ENCODE results near the gene RIPOR1.

The RIPOR1 gene

DNA sequence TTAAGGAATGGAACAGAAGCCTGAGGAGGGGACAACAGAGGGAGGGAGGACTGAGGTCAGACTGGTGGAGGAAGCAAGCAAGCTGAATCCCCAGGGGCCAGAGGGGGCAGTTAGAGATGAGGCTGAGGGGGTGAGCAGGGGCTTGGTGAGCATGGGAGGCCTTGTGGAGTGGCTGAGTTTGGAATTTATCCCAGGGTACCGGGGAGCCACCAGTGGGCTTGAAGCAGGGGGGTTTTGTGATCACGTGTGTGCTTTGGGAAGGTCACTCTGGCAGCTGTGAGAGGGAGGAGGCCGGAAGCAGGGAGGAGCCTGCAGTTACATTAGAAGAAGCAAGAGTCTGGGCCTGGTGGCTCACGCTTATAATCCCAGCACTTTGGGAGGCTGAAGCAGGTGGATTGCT, 23.8 kb downstream of the RIPOR1 start:
- CTCF ChIA-PET = interaction anchor here (1.9 to 15.1 kb wide), 3 partner anchors 6 to 32 kb away, joined by 8 to 308 read pairs (median 308); partner anchors contain the start of gene CTCF
- peak overlapping the region; percentile 20 to 82 for H3K27ac ChIP-seq (ENCODE audit: insufficient read depth in 1 of 2, low read depth in 1 of 2, low read length in 2 of 2, poor library complexity in 1 of 2, severe bottlenecking in 2 of 2)
- no peaks in the 10 kb centered on the region for H3K9me3 ChIP-seq (ENCODE audit: control extremely low read depth in 1 of 5, control insufficient read depth in 4 of 5, insufficient read depth in 2 of 5, low read depth in 1 of 5, low read length in 4 of 5)
- no peak overlapping the region for H3K4me3 ChIP-seq (ENCODE audit: control insufficient read depth in 1 of 7, extremely low read depth in 1 of 7, insufficient read depth in 4 of 7, low read depth in 2 of 7, low read length in 6 of 7)
- peaks cover 0 to 18% (median 3%) of the 10 kb centered on the region in 4 experiments for H3K36me3 ChIP-seq (ENCODE audit: control insufficient read depth in 4 of 4, insufficient read depth in 4 of 4, low read length in 3 of 4)
- WGBS (ENCODE audit: insufficient coverage) = 19% methylated on average over 3 of the region's 4 CpGs
- no peak for DNase-seq
- H3K27me3 ChIP-seq (replicated peaks in 2 of 5; ENCODE audit: control insufficient read depth in 4 of 5, insufficient read depth in 5 of 5, low read length in 4 of 5) = no peaks in the 10 kb centered on the region
- POLR2A ChIA-PET = interaction anchor here (1.7 to 1.8 kb wide), 2 partner anchors 10 to 11 kb away, joined by 5 read pairs; partner anchors contain the start of gene CTCF
- peaks cover 18 to 85% (median 77%) of the 10 kb centered on the region in 4 experiments for H3K4me1 ChIP-seq (ENCODE audit: control extremely low read depth in 1 of 4, control insufficient read depth in 4 of 4, insufficient read depth in 4 of 4, low read length in 3 of 4)

DNA sequence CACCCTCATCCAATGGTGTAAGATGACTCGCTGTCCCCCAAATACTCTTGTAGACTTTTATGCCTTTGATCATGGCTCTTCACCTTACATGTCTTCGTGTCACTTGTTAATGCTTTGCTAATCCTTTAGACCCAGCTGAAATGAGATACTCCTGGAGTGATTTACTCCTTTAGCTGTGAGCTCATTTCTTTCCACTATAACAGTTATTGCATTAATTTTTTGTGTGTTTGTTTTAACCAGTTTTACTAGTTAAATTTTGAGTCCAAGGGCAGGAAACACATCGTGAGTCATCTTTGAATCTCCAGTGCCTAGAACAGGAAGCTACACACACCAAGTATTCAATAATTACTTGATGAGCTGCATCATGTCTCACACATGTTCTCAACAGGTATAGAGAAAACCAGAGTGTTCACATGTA, 27.2 kb downstream of the RIPOR1 start:
- POLR2A ChIA-PET = interaction anchor here (1.2 kb wide), 1 partner anchor 8 kb away, joined by 10 read pairs; no protein-coding TSS in a partner anchor
- peak overlapping the region; percentile 25 to 67 for H3K27ac ChIP-seq (ENCODE audit: insufficient read depth in 1 of 2, low read depth in 1 of 2, low read length in 2 of 2, poor library complexity in 1 of 2, severe bottlenecking in 2 of 2)
- 100% methylated on average over 1 of the region's 3 CpGs for WGBS (ENCODE audit: insufficient coverage)

DNA sequence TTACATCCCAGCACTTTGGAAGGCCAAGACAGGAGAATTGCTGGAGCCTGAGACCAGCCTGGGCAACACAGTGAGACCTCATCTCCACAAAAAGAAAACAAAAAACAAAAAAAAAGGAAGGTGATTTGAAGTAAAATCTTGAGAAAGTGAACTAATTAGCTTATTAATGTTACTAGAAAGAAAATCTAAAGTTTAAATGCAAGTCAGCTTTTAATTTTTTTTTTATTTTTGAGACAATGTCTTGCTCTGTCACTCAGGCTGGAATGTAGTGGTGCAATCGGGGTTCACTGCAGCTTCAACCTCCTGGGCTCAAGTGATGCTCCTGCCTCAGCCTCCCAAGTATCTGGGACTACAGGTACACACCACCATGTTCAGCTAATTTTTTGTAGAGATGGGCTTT, 30.2 kb downstream of the RIPOR1 start:
- 100% methylated on average over 1 of the region's 1 CpG for WGBS (ENCODE audit: insufficient coverage)
- H3K9me3 ChIP-seq (ENCODE audit: control extremely low read depth in 1 of 5, control insufficient read depth in 4 of 5, insufficient read depth in 2 of 5, low read depth in 1 of 5, low read length in 4 of 5) = no peaks in the 10 kb centered on the region
- POLR2A ChIA-PET = interaction anchor here (0.6 to 1.9 kb wide), 2 partner anchors 11 to 679 kb away, joined by 3 to 7 read pairs; no protein-coding TSS in a partner anchor
- no peak overlapping the region for H3K4me3 ChIP-seq (ENCODE audit: control insufficient read depth in 1 of 7, extremely low read depth in 1 of 7, insufficient read depth in 4 of 7, low read depth in 2 of 7, low read length in 6 of 7)
- CTCF ChIA-PET = interaction anchor here (0.9 to 12.5 kb wide), 6 partner anchors 13 to 109 kb away, joined by 4 to 308 read pairs (median 4); partner anchors contain the start of genes ATP6V0D1 and CARMIL2
- peaks cover 18 to 54% (median 40%) of the 10 kb centered on the region in 4 experiments for H3K4me1 ChIP-seq (ENCODE audit: control extremely low read depth in 1 of 4, control insufficient read depth in 4 of 4, insufficient read depth in 4 of 4, low read length in 3 of 4)
- DNase-seq = no peak
- peak overlapping the region in 1 of 2 experiments; percentile 5 for H3K27ac ChIP-seq (ENCODE audit: insufficient read depth in 1 of 2, low read depth in 1 of 2, low read length in 2 of 2, poor library complexity in 1 of 2, severe bottlenecking in 2 of 2)
- no peaks in the 10 kb centered on the region for H3K27me3 ChIP-seq (replicated peaks in 2 of 5; ENCODE audit: control insufficient read depth in 4 of 5, insufficient read depth in 5 of 5, low read length in 4 of 5)
- H3K36me3 ChIP-seq (ENCODE audit: control insufficient read depth in 4 of 4, insufficient read depth in 4 of 4, low read length in 3 of 4) = peaks cover 0 to 6% (median 1%) of the 10 kb centered on the region in 4 experiments

More for the DNA sequence above, 27.2 kb downstream of the RIPOR1 start:
- CTCF ChIA-PET = interaction anchor here (0.8 to 12.5 kb wide), 6 partner anchors 10 to 104 kb away, joined by 3 to 308 read pairs (median 4); partner anchors contain the start of genes ACD and CARMIL2
- Histone ChIP-seq H3K36me3 (ENCODE audit: control insufficient read depth in 4 of 4, insufficient read depth in 4 of 4, low read length in 3 of 4) (peaks cover 0 to 7% (median 1%) of the 10 kb centered on the region in 4 experiments), H3K9me3 (ENCODE audit: control extremely low read depth in 1 of 5, control insufficient read depth in 4 of 5, insufficient read depth in 2 of 5, low read depth in 1 of 5, low read length in 4 of 5) (no peaks in the 10 kb centered on the region), H3K4me1 (ENCODE audit: control extremely low read depth in 1 of 4, control insufficient read depth in 4 of 4, insufficient read depth in 4 of 4, low read length in 3 of 4) (peaks cover 11 to 68% (median 54%) of the 10 kb centered on the region in 4 experiments), H3K27me3 (replicated peaks in 2 of 5; ENCODE audit: control insufficient read depth in 4 of 5, insufficient read depth in 5 of 5, low read length in 4 of 5) (no peaks in the 10 kb centered on the region), H3K4me3 (ENCODE audit: control insufficient read depth in 1 of 7, extremely low read depth in 1 of 7, insufficient read depth in 4 of 7, low read depth in 2 of 7, low read length in 6 of 7) (peak overlapping the region in 2 of 7 experiments; percentile 55)
- DNase-seq = peak; percentile 54 to 86 (median 78)

DNA sequence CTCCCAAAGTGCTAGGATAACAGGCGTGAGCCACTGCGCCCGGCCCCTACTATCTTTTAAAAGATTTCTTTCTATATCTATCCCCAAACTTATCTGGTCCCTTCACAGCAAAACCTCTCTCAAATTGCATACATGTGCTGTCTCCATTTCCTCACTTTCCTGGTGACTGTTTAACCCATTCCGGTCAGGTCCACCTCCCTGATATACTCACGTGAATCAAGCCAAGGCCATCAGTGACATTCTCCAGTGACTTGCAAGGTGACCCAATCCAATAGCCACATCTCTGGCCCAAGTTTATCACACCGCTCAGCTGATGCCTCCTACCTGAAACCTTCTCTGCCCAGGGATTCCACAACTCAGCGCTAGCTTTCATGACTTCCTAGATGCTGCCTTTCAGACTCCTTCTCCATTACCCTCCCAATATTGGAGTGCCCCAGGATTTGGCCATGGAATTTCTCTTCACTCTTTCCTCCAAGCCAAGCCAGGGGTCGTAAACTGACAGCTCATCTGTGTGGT, 32.3 kb downstream of the RIPOR1 start:
- no peak for DNase-seq
- Histone ChIP-seq H3K27me3 (replicated peaks in 2 of 5; ENCODE audit: control insufficient read depth in 4 of 5, insufficient read depth in 5 of 5, low read length in 4 of 5) (no peaks in the 10 kb centered on the region), H3K9me3 (ENCODE audit: control extremely low read depth in 1 of 5, control insufficient read depth in 4 of 5, insufficient read depth in 2 of 5, low read depth in 1 of 5, low read length in 4 of 5) (no peaks in the 10 kb centered on the region), H3K36me3 (ENCODE audit: control insufficient read depth in 4 of 4, insufficient read depth in 4 of 4, low read length in 3 of 4) (peaks cover 0 to 3% (median 0%) of the 10 kb centered on the region in 4 experiments), H3K4me3 (ENCODE audit: control insufficient read depth in 1 of 7, extremely low read depth in 1 of 7, insufficient read depth in 4 of 7, low read depth in 2 of 7, low read length in 6 of 7) (peak overlapping the region in 6 of 7 experiments; percentile 58 to 95 (median 82)), H3K27ac (ENCODE audit: insufficient read depth in 1 of 2, low read depth in 1 of 2, low read length in 2 of 2, poor library complexity in 1 of 2, severe bottlenecking in 2 of 2) (peak overlapping the region; percentile 76 to 96), H3K4me1 (ENCODE audit: control extremely low read depth in 1 of 4, control insufficient read depth in 4 of 4, insufficient read depth in 4 of 4, low read length in 3 of 4) (peaks cover 18 to 53% (median 43%) of the 10 kb centered on the region in 4 experiments)
- 90% methylated on average over 7 of the region's 8 CpGs for WGBS (ENCODE audit: insufficient coverage)
- POLR2A ChIA-PET = interaction anchor here (1.3 to 4.2 kb wide), 2 partner anchors 13 to 84 kb away, joined by 5 to 80 read pairs; partner anchors contain the start of gene CARMIL2
- CTCF ChIA-PET = interaction anchor here (1.4 to 12.5 kb wide), 8 partner anchors 11 to 107 kb away, joined by 3 to 308 read pairs (median 19); partner anchors contain the start of genes ATP6V0D1 and CARMIL2

DNA sequence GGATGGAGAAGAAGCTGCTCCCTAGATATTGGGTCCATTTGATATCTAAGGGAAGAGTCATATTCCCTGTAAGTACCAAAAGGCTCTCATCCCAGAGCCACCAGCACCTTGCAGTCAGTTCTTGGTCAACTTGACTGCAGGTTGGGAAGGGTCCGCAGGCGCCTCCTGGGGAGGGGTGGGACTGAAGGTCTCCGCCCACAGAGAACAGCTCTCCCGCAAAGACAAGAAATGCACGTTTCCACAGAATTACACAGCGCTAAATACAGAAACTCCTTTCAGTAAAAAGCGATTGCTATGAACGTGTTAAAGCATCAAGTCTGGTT, 32.8 kb downstream of the RIPOR1 start:
- ChIA-PET POLR2A (interaction anchor here (1.3 to 4.2 kb wide), 4 partner anchors 9 to 84 kb away, joined by 5 to 80 read pairs (median 8); partner anchors contain the start of gene CARMIL2), CTCF (interaction anchor here (1.4 to 12.5 kb wide), 10 partner anchors 10 to 106 kb away, joined by 3 to 308 read pairs (median 12); partner anchors contain the start of genes ATP6V0D1 and CARMIL2)
- 3% methylated on average over 6 of the region's 8 CpGs for WGBS (ENCODE audit: insufficient coverage)
- H3K27me3 ChIP-seq (replicated peaks in 2 of 5; ENCODE audit: control insufficient read depth in 4 of 5, insufficient read depth in 5 of 5, low read length in 4 of 5) = no peaks in the 10 kb centered on the region
- peaks cover 16 to 47% (median 39%) of the 10 kb centered on the region in 4 experiments for H3K4me1 ChIP-seq (ENCODE audit: control extremely low read depth in 1 of 4, control insufficient read depth in 4 of 4, insufficient read depth in 4 of 4, low read length in 3 of 4)
- H3K4me3 ChIP-seq (ENCODE audit: control insufficient read depth in 1 of 7, extremely low read depth in 1 of 7, insufficient read depth in 4 of 7, low read depth in 2 of 7, low read length in 6 of 7) = peak overlapping the region; percentile 36 to 95 (median 78)
- peaks cover 0 to 3% (median 0%) of the 10 kb centered on the region in 4 experiments for H3K36me3 ChIP-seq (ENCODE audit: control insufficient read depth in 4 of 4, insufficient read depth in 4 of 4, low read length in 3 of 4)
- peak overlapping the region; percentile 76 to 96 for H3K27ac ChIP-seq (ENCODE audit: insufficient read depth in 1 of 2, low read depth in 1 of 2, low read length in 2 of 2, poor library complexity in 1 of 2, severe bottlenecking in 2 of 2)
- no peak for DNase-seq
- no peaks in the 10 kb centered on the region for H3K9me3 ChIP-seq (ENCODE audit: control extremely low read depth in 1 of 5, control insufficient read depth in 4 of 5, insufficient read depth in 2 of 5, low read depth in 1 of 5, low read length in 4 of 5)

DNA sequence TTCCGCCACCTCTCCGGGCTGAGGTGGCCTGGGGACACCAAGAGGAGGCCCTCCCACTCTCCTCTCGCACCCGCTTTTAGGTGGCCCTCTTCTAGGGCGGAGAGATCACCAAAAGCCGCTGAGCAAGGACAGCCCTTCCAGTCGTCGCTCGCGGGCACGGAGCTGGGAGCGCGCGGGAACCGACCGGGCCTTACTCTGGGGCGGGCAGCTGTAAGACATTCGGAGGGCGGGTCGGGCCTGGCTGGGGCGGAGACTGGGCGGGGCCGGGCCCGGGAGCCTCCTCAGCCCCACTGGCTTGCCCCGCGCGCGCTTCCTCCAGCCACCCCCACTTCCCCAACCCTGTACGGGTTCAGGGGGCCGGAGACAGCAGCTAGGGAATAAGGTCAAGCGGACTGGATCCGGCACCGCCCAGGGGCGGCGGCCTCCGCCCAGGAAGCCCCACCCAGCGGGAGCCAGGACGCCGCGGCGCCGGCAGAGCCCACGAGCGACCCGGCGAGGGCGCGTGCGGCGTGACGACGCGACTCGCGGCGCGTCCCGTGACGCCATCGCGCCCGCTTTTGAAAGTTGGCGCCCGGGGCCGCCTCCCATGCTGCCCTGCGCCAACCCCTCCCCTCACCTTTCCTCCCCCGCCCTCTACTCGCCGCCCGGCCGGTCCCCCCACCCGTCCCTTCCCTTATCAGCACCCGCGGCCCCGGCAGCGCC, 33.3 kb downstream of the RIPOR1 start:
- Histone ChIP-seq H3K36me3 (ENCODE audit: control insufficient read depth in 4 of 4, insufficient read depth in 4 of 4, low read length in 3 of 4) (peaks cover 0 to 3% (median 0%) of the 10 kb centered on the region in 4 experiments), H3K4me3 (ENCODE audit: control insufficient read depth in 1 of 7, extremely low read depth in 1 of 7, insufficient read depth in 4 of 7, low read depth in 2 of 7, low read length in 6 of 7) (peak overlapping the region; percentile 68 to 100 (median 88)), H3K4me1 (ENCODE audit: control extremely low read depth in 1 of 4, control insufficient read depth in 4 of 4, insufficient read depth in 4 of 4, low read length in 3 of 4) (peaks cover 15 to 43% (median 35%) of the 10 kb centered on the region in 4 experiments), H3K9me3 (ENCODE audit: control extremely low read depth in 1 of 5, control insufficient read depth in 4 of 5, insufficient read depth in 2 of 5, low read depth in 1 of 5, low read length in 4 of 5) (no peaks in the 10 kb centered on the region), H3K27ac (ENCODE audit: insufficient read depth in 1 of 2, low read depth in 1 of 2, low read length in 2 of 2, poor library complexity in 1 of 2, severe bottlenecking in 2 of 2) (peak overlapping the region; percentile 83 to 96), H3K27me3 (replicated peaks in 2 of 5; ENCODE audit: control insufficient read depth in 4 of 5, insufficient read depth in 5 of 5, low read length in 4 of 5) (no peaks in the 10 kb centered on the region)
- DNase-seq = peak; percentile 97 to 99 (median 98)
- CTCF ChIA-PET = interaction anchor here (0.8 to 12.5 kb wide), 16 partner anchors 8 to 108 kb away, joined by 3 to 308 read pairs (median 8); partner anchors contain the start of genes ATP6V0D1 and CARMIL2
- WGBS (ENCODE audit: insufficient coverage) = 0% methylated on average over 56 of the region's 76 CpGs
- POLR2A ChIA-PET = interaction anchor here (0.5 to 4.2 kb wide), 7 partner anchors 10 to 105 kb away, joined by 4 to 80 read pairs (median 5); partner anchors contain the start of genes C16orf86, CARMIL2 and ENKD1

All from common myeloid progenitor, CD34-positive (primary cell).